ENCODE results near the gene HEBP2.

Gene HEBP2

DNA sequence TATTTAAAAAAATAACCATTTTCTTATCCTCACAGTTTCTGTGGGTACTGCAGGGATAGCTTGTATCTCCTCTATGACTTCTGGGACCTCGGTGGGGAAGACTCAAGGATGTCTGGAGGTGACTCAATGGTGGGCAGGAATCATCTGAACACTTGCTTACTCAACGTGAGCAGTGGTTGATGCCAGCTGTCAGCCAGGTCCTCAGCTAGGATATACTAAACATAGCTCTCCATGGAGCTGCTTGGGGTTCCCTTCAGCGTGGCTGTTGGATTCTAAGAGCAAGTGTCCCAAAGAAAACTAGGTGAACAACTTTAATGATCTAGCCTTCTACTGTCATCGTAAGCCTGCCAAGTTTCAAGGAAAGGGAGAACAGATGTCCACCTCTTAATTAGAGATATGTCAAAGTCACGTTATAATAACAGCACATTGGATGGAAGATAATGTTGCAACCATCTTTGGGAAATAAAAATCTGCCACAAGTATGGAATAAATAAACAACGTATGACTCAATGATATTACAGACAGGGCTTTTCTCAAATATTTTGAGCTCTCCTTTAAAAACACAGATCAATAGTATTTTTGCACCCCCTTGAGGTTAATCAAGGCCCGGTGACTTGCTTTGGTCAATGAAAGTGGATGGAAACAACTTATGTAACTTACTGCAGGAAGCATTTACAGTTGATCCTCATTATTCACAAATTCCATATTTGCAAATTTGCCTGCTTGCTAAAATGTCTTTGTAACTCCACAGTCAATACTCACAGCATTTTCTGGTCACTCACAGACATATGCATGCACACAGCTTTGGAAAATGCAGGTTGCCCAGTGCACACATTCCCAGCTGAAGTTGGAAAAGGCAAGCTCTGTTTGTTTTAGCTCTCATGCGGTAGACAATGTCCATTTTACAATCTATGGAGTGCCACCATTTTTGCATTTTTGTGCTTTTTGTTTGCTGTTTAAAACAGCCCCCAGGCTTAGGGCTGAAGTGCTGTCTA lies 6.6 kb upstream of the HEBP2 start:
- DNase-seq (ENCODE audit: low read depth): no peak

DNA sequence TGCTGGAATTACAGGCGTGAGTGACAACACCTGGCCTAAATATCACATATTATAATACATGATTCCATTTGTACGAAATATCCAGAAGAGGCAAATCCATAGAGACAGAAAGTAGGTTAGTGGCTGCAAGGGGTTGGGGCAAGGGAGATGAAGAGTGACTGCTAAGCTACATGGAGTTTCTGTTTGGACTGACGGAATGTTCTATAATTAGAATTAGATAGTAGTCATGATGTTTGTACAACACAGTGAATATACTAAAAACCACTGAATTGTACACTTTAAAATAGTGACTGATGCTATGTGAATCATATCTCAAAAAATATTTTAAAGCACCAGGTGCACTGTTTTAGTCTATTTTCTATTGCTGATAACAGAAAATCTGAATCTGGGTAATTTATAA lies 3.7 kb upstream of the HEBP2 start:
- no peak for DNase-seq (ENCODE audit: low read depth)

DNA sequence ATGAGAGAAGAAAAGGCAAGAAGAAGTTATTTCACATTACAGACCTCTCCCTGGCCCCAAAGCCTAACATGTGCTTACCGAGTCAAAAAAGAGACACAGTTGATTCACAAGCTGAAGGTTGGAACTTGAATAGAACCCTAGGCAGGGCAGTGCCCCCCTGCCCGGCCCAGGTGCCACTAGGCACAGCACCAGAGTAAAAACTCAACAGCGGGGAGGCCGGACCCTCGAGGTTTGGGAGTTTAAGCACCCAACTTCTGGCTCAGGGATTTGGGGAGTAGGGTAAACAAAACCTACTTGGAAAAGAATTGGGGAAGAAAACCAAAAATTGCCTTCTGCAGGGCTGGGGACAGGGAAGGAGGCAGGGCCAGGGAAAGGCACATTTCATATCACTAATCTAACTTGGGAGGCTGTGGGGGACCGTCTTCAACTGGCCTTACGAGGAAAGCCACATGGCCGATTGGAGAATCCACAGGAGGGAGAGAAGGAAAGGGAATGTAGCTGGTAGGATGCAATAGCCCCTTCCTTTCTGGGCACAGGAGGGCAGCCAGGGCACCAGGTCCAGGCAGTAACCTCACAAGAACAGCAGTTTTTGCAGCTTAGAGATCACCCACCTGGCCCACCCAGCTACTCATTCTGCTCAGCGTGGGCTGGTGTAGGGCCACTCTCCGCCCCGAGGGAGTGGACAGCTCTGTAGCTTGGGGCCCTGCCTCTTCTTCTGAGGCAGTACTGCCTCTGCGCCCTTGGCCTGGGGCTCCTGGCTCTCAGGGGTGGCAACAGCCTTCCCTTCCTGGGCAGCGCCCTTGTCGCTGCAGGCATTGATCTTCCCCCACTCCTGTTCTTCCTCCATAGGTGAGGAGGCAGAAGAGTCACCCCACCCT lies 1.8 kb upstream of the HEBP2 start:
- DNase-seq (ENCODE audit: low read depth): no peak

DNA sequence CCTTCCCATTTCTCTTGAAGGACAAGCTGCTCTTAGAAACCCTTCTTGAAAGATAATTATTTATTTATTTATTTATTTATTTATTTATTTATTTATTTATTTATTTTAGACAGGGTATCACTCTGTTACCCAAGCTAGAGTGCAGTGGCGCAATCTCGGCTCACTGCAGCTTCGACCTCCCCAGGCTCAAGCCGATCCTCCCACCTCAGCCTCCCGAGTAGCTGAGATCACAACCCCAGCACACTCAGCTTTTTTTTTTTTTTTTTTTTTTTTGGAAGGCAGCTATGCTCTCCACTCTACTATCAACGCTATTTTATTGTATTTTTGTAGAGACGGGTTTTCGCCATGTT lies 1.2 kb upstream of the HEBP2 start:
- no peak for DNase-seq (ENCODE audit: low read depth)

DNA sequence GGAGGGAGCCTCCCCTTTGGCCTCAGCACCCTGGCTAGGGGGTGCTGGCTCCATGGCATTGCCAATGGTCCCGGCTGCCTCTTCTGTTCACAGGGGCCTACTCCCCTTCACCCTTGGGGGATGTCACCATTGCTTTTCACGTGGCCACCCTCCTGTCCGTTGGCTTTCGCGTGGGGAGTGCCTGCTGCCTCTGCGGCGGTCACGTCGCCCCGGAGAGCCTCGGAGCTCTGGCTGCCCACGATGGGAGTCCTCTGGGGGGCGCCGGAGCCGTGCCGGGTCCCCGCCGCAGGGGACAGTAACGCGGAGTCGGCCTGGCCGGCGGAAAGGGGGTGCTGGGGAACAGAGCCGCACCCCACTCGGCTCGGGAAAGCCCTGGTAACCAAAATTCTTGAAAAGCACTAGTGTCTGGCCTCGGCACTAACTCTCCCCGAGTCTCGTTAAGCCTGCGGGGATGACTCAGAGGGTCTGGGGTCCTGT lies 661 bp upstream of the HEBP2 start:
- peak; percentile 5 for DNase-seq (ENCODE audit: low read depth)

DNA sequence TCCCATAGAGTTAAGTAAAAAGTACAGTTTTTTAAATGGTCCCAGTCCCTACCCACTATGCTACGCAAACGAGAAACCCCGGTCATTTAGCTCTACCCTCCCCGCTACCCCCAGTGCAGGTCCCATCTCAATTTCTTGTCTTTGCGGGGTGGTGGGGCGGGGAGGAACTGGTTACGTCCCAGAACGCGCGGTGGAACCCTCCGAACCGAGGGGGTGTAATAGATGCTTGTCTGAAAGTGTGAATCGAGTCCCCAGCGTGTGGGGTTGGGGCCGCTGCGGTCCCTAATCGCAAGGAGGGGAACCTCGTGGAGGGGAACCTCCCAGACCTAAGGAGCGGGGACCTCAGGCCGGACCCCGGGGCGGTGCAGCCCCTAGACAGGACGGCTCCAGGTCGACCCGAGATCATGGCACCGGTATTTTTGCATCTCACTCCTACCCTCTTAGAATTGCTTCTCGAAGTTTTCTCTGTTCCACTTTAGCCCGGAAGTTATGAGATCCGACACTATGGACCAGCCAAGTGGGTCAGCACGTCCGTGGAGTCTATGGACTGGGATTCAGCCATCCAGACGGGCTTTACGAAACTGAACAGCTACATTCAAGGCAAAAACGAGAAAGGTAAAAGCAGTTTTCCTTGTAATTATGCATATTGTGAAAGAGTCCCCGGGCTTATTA lies 779 bp downstream of the HEBP2 start:
- no peak for DNase-seq (ENCODE audit: low read depth)

DNA sequence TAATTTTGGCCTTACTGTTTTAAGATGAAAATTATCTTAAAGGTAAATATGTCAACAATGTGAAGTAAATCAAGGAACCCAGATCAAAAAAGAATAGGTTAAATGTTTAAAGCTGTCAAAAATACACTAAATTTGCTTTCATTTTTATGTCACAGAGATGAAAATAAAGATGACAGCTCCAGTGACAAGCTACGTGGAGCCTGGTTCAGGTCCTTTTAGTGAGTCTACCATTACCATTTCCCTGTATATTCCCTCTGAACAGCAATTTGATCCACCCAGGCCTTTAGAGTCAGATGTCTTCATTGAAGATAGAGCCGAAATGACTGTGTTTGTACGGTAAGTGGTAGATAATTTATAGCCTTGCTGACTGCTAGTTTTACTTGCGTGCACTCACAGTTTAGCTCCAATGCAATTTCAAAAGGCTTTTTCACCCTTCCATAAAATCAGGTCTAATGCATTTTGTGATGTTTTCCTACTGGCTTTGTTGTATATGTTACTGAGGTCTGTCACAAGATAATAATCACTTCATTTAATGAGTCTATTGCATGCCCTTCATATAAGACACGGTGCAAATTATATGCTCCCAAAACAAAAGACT lies 1.9 kb downstream of the HEBP2 start:
- DNase-seq (ENCODE audit: low read depth): no peak

DNA sequence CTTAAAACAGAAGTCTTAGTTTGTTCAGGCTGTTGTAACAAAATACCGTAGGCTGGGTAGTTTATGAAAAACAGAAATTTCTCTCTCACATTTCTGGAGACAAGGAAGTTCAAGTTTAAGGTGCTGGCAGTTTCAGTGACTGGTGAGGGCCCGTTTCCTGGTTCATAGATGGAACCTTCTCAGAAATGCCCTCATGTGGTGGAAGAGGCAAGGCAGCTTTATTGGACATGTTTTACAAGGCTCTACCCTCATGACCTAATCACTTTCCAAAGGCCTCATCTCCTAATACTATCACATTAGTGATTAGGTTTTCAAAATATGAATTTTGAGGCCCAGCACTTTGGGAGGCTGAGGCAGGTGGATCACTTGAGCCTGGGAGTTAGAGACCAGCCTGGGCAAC lies 2.4 kb downstream of the HEBP2 start:
- DNase-seq (ENCODE audit: low read depth): no peak

DNA sequence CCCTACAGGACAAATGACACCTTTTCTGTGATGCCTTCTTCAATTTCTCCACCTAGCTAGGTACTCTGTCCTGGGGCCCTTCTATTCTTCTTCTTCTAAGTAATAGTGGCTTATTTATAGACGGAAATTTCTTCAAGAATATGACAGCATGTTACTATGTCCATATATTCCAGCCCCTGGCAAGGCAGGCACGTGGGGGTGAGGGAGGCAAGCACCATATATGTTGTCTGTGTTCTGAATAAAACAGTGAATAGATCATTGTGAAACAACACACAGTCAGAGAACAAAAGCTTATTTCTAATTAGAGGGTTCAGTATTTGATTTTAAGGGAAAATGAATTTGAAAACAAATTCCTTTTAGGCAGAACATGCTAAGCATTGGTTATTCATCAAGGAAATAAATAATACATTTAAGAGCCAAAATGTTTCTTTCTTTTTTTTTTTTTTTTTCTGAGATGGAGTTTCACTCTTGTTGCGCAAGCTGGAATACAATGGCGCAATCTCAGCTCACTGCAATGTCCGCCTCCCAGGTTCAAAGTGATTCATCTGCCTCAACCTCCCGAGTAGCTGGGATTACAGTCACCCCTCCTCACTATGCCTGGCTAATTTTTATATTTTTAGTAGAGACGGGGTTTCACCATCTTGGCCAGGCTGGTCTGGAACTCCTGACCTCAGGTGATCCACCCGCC lies 6.2 kb downstream of the HEBP2 start:
- no peak for DNase-seq (ENCODE audit: low read depth)

DNA sequence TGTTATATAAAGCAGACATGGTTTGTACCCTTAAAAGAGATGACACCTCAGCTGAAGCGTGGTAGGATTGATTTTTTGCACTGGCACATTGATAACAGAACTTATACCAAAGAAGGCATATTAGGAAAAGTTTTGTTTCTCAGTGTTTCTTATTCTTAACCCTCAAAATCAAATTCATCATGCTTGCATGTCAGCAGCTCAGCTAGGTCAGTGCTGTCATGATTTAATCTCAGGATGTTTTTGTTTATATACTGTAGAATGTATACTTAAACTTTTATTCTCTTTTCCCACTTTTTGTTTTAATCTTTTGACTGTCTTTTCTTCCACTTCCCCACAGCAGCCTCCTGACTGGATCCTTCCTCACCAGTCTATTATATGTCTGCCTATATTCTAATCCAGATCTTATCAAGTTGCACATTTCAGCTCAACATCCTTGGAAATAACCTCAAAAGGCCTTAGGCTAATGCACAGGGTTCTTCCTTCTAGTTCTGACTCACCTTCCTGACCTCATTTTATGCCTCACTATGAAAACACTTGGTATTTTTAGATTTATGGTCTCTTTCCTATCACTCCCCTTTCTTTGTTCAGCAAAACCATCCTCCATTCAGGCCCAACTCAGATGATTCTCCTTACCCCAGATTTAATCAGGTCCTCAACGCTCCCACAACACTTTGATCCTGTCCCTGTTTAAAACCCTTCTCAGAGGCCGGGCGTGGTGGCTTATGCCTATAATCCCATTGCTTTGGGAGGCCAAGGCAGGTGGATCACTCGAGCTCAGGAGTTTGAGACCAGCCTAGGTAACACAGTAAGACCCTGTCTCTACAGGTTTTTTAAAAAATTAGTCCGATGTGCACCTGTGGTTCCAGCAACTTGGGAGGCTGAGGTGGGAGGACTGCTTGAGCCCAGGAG lies 7.2 kb downstream of the HEBP2 start:
- DNase-seq (ENCODE audit: low read depth): no peak

DNA sequence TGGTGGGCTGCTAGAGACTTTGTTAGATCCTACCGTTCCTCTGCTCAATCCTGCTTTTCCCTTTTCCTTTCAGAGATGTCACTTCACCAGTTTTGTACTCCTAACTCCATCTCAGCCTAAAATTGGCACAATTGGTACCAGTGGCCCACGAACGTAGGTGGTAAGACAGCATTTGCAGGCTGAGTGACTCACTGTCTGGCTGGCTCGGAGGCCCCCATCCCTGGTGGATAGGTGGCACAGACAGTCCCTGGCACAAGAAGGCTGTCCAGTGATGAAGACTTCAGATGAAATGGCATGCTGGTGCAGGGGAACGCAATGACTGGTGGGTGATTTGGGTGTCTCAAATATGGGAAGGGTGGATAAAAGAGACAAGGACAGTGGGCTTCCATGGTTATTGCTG lies 11.1 kb downstream of the HEBP2 start:
- DNase-seq (ENCODE audit: low read depth): no peak

DNA sequence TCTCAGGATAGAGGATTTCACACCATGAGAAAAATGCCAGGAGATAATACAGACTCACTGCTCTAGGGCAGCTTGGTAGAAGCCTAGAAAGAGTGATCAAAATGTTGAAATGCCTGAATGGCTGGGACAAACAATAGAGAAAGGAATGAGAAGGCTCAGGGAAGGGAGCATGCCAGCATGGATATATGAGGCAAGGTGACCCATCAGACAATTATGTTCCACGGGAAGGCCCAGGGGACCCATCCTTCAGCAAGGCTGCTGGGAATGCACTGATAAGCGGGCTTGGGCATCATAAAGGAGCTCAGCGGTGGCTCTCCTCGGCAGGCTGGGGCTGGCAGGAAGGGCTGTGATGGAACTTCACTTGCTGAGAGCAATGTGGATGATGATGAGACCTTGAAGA lies 12.2 kb downstream of the HEBP2 start:
- DNase-seq (ENCODE audit: low read depth): no peak

DNA sequence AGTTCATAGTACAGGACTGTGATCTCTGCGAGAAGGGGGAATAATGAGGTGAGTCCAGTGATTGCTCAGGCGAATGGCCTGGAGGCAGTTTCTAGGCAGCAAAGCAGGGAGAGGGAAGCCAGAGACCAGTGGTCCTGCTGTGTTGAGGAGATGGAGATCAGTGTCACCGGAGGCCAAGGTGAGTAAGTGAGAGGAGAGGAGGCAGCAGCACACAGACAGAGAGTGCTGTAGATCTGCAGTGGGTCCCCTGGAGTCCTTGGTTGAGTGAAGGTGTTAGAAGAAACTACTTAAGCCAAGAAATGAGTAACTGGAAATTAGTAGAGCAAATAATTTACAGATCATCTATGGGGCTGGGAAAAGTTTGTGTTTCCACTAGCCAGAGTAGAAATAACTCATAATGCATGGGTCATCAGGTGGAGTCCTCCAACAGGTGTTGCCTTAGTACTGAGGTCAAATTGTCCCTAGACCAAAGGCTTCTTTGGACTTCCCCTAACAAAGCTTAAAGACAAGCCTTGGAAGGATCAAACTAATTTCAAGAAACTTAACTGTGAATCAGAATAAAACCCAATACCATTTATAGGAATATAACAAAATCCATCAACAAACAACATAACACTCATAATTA lies 13.6 kb downstream of the HEBP2 start:
- DNase-seq (ENCODE audit: low read depth): no peak

DNA sequence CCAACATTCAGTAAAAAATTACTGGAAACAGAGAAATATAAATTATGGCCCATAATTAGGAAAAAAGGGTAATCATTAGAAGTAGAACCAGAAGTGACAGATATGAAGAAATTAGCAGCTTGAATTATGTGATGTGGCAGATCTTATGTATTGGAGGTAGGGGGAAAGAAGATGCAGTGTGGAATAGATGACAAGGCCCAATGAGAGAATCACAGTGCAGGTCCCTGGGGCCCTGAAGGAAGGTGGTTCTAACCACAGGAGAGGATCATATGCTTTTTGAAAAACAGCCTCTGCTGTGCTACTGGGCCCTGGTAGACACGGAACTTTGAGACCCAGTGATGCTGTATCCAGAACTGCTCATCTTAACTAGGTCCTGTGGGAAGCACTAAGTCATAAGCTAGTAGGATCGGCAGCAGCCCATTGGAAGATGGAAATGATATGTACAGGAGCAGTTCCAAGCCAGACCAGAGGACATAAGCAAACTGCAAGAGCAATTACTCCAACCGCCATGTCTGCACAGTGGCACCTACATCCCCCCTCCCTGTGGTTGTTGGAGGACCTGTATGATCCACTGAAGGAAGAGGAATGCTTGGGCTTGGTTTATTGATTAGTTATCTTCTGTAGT lies 14.2 kb downstream of the HEBP2 start:
- no peak for DNase-seq (ENCODE audit: low read depth)

DNA sequence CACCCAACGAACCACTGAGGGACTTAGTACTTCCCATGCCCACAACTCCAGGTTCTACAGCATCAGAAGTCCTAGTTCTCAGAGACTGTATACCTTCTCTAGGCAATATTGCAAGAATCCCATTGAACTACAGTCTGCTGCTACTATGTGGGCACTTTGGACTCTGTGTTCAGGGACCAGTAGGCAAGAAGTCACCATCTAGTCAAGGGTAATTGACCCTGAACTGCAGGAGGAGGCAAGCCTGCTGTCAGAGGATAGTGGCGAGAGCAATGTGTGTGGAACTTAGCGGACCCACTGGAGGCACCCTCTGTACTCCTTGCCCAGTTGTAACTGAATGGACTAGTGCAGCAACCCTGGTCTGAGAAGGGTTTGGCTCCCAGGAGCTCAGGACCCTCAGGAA lies 15.7 kb downstream of the HEBP2 start:
- DNase-seq (ENCODE audit: low read depth): no peak

DNA sequence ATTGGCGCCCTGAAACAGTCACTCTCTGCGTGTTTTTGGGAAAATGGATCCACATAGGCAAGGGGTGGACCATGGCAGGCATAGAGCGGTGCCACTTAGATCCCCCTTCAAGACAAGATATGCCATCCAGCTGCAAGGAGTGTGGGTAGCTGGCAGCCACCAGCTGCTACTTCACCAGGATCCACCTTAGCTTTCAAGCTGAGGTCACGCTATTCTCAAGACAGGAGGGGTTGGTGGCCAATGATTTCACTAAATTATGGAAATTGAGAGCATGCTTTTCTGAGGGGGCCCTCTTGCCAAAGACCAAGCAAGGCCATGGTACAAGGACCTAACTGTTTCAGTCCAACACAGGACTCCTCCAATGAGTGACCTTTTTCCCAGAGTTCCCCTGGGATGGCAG lies 16.3 kb downstream of the HEBP2 start:
- DNase-seq (ENCODE audit: low read depth): no peak

DNA sequence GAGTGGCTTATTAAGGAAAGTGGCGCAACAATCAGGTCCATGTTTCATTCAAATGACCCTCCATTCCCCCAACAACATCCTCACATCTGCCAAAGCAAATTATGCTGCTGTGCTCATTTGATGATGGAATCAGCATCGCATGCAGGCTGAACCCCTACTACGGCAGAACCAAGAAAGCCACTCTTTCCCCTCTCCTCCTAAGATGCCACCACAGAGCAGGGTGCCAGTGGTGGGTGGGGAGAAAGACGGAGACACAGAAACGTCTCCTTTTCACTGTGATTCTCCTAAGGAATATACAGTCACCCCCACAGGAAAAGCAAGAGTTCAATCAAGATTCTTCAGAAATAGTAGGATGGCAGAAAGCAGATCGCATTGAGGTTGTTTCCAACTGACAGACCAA lies 17.1 kb downstream of the HEBP2 start:
- no peak for DNase-seq (ENCODE audit: low read depth)

DNA sequence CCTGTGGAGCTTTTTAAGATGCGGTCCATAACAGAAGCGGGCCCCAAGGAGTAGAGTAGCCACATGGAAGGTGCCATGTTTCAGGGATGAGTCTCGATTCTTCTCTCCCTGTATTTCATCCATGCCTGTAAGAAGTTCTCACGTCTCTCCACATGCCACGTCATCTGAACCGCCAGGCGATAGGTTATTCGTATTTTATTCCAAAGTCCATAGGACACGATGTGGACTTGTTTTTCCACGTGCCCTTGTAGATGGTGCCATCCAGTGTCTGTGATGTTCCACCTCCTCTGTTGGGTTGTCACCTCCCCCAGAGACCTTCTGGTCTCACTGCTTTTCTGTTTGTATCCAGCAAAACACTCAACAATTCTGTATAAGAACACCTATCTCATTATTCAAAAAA lies 17.6 kb downstream of the HEBP2 start:
- no peak for DNase-seq (ENCODE audit: low read depth)

DNA sequence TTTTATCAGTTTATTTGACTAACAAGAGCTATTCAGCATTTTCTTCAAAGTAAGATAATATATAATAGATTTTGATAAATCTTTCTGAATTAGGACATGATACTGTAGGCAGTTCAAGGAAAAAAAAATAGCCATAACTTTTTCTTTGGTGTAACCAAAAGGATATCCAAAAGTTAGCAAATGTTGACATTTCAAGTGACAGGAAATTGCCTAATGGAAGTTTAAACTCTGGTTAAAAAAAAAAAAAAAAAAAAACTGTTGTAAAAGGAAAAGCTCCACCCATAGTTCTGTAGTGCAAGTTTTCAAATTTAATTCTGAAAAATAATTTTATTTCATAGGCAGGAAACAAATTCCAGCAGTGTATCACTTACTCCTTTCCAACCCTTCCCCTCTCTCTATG lies 18.8 kb downstream of the HEBP2 start:
- DNase-seq (ENCODE audit: low read depth): no peak
